ENCODE data around the gene BMPR1A.

DNA sequence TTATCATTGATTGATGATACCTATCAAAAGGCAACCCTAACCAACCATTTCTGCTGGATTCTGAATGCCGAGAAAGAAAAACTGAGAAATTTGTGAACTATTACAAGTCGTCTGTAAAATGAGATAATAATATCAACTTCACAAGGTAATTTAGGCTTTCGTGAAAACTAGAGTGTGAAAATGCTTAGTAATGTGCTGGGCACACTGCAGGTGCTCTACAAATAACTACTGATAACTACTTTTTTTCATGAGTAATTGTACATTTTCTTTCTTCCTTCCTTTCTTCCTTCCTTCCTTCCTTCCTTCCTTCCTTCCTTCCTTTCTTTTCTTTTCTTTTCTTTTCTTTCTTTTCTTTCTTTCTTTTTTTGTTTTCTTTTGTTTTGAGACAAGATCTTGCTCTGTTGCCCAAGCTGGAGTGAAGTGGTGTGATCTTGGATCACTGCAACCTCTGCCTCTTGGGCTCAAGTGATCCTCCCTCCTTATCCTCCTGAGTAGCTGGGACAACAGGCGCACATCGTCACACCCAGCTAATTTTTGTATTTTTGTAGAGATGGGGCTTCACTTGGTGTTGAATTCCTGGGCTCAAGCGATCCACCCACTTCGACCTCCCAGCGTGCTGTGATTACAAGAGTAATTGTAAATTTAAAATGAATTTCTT lies 42.9 kb downstream of the BMPR1A start:
- TF ChIP-seq, protein P1, sequence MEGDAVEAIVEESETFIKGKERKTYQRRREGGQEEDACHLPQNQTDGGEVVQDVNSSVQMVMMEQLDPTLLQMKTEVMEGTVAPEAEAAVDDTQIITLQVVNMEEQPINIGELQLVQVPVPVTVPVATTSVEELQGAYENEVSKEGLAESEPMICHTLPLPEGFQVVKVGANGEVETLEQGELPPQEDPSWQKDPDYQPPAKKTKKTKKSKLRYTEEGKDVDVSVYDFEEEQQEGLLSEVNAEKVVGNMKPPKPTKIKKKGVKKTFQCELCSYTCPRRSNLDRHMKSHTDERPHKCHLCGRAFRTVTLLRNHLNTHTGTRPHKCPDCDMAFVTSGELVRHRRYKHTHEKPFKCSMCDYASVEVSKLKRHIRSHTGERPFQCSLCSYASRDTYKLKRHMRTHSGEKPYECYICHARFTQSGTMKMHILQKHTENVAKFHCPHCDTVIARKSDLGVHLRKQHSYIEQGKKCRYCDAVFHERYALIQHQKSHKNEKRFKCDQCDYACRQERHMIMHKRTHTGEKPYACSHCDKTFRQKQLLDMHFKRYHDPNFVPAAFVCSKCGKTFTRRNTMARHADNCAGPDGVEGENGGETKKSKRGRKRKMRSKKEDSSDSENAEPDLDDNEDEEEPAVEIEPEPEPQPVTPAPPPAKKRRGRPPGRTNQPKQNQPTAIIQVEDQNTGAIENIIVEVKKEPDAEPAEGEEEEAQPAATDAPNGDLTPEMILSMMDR (IDR thresholded peaks at IDR 0.05) = no peak
- TF ChIP-seq POLR2AphosphoS5 (IDR thresholded peaks at IDR 0.05) = no peak
